Activated gamma-delta T cell treated with Interleukin-2 at 50 U/mL for 16 hours (primary cell): ENCODE results near the gene KRTAP10-1.
A peak's percentile ranks its signal among the peaks of the same experiment; 100 is the strongest.

Experiments
- DNase-seq: peaks from one replicate; pipeline ENCODE4 v3.0.0-alpha.2; 2020

Gene KRTAP10-1

GRCh38 chr21:44547656-44548331, 7.8 kb upstream of the KRTAP10-1 start:
- DNase-seq: peak; percentile 45

GRCh38 chr21:44544566-44544965, 4.6 kb upstream of the KRTAP10-1 start:
- DNase-seq: no peak

DNA sequence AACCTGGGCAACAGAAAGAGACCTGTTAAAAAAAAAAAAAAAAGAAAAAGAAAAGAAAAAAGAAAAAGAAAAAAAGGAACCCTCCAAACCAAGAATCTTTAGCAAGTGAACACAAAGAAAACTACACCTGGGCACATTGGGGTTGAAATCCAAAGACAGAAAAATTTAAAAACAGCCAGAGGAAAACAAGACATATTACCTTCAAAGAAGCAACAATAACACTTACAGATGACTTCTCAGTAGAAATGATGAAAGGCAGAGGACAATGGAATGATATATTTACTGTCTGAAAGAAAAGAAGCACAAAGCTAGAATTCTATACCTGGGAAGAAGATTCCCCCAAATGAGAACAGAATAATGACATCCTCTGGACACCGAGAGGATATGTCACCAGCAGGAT, 2.7 kb upstream of the KRTAP10-1 start:
- no peak for DNase-seq

DNA sequence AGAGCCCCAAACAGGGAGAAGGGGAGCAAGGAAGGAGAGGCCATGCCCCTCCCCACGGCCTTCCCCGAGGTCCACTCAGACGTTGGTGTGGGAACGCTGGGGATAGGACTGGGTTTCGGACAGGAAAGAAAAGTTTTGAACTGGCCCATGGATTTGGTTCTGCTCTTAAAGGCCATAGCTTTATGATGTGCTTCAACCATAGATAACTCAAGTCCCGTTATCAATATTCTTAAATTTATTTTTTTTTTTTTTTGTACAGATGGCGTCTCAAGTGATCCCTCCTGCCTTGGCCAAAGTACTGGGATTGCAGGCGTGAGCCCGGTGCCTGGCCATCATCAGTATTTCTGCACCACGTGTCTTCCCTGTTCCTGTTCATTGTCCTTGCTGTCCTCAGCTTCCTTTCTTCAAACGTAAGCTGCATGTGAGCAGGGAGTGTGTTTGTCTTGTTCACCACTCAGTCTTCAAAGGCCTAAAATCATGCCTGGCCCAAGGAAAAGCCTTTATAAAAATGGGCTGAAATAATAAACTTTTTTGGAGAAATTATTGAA, 820 bp upstream of the KRTAP10-1 start:
- no peak for DNase-seq

DNA sequence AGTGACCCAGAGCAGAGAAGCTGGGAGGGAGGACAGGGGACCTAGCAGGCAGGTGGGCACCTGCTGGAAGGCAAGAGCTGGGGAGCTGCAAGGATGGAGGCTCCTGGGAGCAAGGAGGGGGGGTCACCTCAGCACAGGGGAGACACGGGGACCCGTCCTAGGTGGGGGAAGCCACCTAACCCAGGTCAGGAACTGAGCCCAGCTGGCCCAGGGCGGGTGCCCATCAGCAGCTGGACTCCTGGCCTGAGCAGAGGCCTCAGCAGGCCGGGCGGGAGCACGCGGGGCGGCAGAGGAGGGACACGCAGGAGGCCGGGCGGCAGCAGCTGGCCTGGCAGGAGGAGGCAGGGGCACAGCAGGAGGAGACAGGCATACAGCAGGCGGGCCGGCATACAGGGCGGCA, 949 bp downstream of the KRTAP10-1 start:
- no peak for DNase-seq

GRCh38 chr21:44537930-44538911, 1.8 kb downstream of the KRTAP10-1 start:
- no peak for DNase-seq

GRCh38 chr21:44535963-44536362, 4.0 kb downstream of the KRTAP10-1 start:
- no peak for DNase-seq

- no peak for DNase-seq
Observed at GRCh38 chr21:44534688-44535087, 5.3 kb downstream of the KRTAP10-1 start.

DNA sequence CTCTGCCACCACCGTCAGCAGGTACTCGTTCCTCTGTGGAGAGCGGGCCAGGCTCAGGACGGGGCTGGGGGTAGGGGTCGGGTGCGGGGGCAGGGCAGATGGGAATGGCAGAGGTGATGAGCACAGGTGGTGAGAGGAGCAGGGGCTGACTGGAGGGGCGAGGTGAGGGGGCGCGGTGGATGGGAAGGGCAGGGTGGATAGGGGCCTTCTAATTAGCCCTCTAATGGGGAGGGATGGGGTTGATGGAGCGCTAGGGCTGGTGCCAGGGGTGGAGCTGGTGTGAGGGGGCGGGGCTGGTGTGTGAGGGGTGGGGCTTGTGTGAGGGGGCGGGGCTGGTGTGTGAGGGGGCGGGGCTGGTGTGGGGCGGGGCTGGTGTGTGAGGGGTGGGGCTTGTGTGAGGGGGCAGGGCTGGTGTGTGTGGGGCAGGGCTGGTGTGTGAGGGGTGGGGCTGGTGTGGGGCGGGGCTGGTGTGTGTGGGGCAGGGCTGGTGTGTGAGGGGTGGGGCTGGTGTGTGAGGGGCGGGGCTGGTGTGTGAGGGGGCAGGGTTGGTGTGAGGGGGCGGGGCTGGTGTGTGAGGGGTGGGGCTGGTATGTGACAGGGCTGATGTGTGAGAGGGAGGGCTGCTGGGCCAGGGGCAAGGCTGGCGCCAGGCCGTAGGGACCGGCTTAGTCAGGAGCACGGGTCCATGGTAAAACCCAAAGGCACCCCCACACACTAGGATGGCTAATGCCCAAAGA, 5.9 kb downstream of the KRTAP10-1 start:
- DNase-seq: no peak

DNA sequence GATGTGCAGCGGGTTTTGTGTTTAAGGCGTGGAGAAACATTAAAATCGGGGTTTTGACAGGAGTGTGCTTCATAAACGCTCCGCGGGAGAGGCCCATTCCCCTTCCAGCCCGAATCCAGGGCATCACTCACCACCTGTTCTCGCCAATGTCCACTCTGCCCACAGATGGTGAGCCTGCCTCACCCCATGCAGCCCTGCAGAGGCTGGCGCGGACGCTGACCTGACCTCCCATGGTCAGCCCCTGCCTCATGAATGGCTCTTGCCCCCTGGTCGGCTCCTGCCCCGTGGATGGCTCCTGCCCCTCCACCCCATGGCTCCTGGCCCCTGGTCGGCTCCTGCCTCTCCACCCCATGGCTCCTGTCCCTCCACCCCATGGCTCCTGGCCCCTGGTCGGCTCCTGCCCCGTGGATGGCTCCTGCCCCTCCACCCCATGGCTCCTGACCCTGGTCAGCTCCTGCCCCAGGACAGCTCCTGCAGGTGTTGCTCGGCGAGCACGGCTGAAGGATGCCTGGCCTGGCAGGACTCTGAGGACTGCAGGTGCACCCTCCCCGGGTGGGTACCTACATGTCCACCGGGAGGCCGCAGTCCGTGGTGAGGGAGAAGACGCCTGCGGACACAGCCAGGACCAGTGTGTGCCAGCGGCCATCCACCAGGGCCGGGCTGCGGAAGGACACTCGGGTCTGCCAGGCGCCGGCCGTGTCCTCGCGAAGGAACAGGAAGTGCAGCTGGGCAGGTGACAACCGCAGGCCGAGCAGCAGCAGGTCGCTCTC, 6.7 kb downstream of the KRTAP10-1 start:
- no peak for DNase-seq

DNA sequence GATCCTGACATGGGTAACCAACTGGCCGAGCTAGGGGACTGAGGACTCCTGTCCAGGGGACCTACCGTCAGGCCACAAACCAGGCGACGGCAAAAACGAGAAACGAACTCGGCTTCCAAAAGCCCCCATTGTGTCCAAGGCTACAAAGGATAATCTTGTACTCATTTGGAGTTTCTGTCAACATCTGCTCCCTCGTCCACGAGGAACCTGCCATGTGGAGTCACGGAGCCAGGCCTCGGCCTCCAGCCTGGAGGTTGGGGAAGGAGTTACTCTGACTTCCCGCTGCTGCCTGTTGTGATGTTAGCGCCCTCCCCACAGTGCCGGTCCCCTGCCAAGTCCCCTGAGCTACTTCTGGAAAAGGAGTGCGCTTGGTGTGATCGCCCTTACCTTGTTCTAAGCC, 7.3 kb downstream of the KRTAP10-1 start:
- DNase-seq: no peak

GRCh38 chr21:44531606-44532564, 8.1 kb downstream of the KRTAP10-1 start:
- DNase-seq: no peak

- no peak for DNase-seq
Observed at GRCh38 chr21:44530903-44531605, 8.9 kb downstream of the KRTAP10-1 start.

GRCh38 chr21:44530221-44530902, 9.6 kb downstream of the KRTAP10-1 start:
- DNase-seq: no peak

GRCh38 chr21:44529503-44530125, 10.4 kb downstream of the KRTAP10-1 start:
- DNase-seq: no peak

DNA sequence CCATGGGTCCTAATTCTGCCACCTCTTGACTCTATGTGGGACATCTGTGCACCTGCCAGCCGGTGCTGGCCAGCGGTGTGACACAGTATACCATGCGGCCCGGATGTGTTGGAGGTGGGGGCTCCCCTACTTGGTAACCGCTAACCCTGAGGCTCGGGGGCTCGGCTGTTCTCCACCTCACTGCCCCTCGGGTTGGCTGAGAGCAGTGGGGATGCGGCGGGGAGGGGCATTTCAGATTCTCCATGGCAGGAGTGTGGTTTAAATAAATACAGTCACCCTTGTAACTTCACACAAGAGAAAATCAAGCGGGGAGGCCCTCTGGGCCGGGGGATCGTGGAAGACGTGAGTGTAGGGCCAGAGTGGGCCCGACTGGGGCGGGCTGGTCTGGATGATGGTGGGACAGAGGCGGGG, 11.0 kb downstream of the KRTAP10-1 start:
- DNase-seq: no peak

GRCh38 chr21:44528634-44528995, 11.4 kb downstream of the KRTAP10-1 start:
- no peak for DNase-seq

DNA sequence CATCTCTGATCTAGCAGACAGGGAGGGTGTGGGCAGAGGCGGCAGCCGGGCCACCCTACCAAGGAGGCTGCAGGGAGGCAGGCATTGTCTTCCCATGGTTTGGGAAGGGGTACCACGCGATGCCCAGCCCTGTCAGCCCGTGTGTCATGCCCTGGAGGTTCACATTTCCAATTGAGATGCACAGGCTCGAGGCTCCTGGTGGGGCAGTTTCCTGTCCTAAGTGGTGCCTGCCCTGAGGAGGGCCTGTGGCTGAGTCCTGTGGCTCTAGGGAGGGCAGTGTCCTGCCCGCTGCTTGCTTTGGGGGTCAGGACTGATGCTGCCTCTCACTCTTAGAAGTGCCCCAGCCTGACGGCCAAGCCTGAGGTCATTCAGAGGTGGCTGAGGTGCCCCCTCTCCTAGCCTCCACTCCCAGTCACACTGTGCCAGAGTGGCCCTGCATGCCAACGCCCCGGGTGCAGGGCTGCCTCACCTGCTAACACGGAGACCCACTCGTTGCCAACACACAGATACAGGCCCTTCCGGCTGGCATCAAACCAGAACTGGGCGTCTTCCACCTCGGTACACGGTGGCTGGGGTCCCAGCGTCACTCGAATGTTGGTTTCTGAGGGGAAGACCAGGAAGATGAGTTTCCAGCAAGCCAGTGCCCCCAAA, 11.9 kb downstream of the KRTAP10-1 start:
- DNase-seq: no peak
